A549 (cell line): ENCODE results near the gene SLC6A7. TPM values are rescaled to one million over a fixed set of nuclear protein-coding genes. Genes with fewer than 3 reads are reported as not detected.

Experiments
- ATAC-seq, 2 experiments: fragments of 200-7000 bp in 1 of 2; fragments of >200 bp in 1 of 2; cut with Nextera tagmentation in 1 of 2; cut with Tn5 transposase in 1 of 2; 3 replicates each; pipeline versions ENCODE4 v1.8.0 to v1.9.1; 2018 to 2020; ENCODE audit warnings: mild to moderate bottlenecking in 1 of 2, moderate library complexity in 1 of 2
- CTCF ChIA-PET: fragments of 300-600 bp; sonication (Branson Sonifier 250); formaldehyde crosslinking; extraction: SDS; loops from one replicate; lab custom pipeline; 2021; ENCODE audit warnings: antibody characterized with exemption, inconsistent platforms; lab: Yijun Ruan, JAX
- POLR2A ChIA-PET: fragments of 350-600 bp; formaldehyde crosslinking; extraction: SDS; loops from one replicate; lab custom pipeline; 2021; ENCODE audit warnings: antibody characterized with exemption, inconsistent platforms; lab: Yijun Ruan, JAX
- DNase-seq, 2 experiments: peaks; one replicate each; pipeline versions ENCODE4 v3.0.0 to v3.0.0-alpha.2; 2011 to 2016; ENCODE audit warnings: low read depth in 1 of 2, low spot score in 1 of 2
- FAIRE-seq: peaks from 2 replicates; lab custom pipeline; 2011; peaks lifted over from hg19 to GRCh38; lab: Jason Lieb, UNC
- H3K27ac ChIP-seq, 2 experiments: fragments of >200 bp; sonication (Bioruptor Twin); formaldehyde crosslinking; 3 replicates each; pipeline ENCODE4 v1.5.1; 2016 to 2017
- H3K4me1 ChIP-seq: fragments of >200 bp; sonication (Bioruptor Twin); formaldehyde crosslinking; 3 replicates; pipeline ENCODE4 v1.6.1; 2016
- H3K4me2 ChIP-seq: fragments of >200 bp; sonication (Bioruptor Twin); formaldehyde crosslinking; 3 replicates; pipeline ENCODE4 v1.6.1; 2016
- H3K4me3 ChIP-seq: fragments of >200 bp; sonication (Bioruptor Twin); formaldehyde crosslinking; 3 replicates; pipeline ENCODE4 v1.5.1; 2016
- H3K9me3 ChIP-seq: fragments of >200 bp; sonication (Bioruptor Twin); formaldehyde crosslinking; 3 replicates; pipeline ENCODE4 v1.6.1; 2016
- ATOH8 ChIP-seq: fragments of 250-450 bp; sonication (Bioruptor Pico); IDR thresholded peaks from 2 replicates; pipeline ENCODE4 v1.5.0; 2020; ENCODE audit warnings: low read depth, mild to moderate bottlenecking, moderate library complexity
- CBX8 ChIP-seq: fragments of 200-600 bp; sonication (generic); IDR thresholded peaks from 2 replicates; pipeline ENCODE4 v1.6.1; 2016
- CHD4 ChIP-seq: fragments of 200-600 bp; sonication (generic); IDR thresholded peaks from 2 replicates; pipeline ENCODE4 v1.6.1; 2016; ENCODE audit warnings: antibody characterized with exemption, mild to moderate bottlenecking, borderline replicate concordance
- EHMT2 ChIP-seq: fragments of 200-600 bp; sonication (generic); IDR thresholded peaks from 2 replicates; pipeline ENCODE4 v1.6.1; 2016; ENCODE audit warnings: antibody characterized with exemption, low read depth, mild to moderate bottlenecking, moderate library complexity
- ELK1 ChIP-seq: fragments of 150-350 bp; IDR thresholded peaks from 2 replicates; pipeline ENCODE4 v1.6.1; 2014; ENCODE audit warnings: low read depth, mild to moderate bottlenecking, low read length
- EP300 ChIP-seq, 2 experiments: fragments of >200 bp; sonication (Bioruptor Twin); formaldehyde crosslinking; IDR thresholded peaks; 2 replicates in 1 of 2; 3 replicates in 1 of 2; pipeline ENCODE4 v1.6.1; 2016 to 2017
- ESRRA ChIP-seq: fragments of 150-350 bp; IDR thresholded peaks from 2 replicates; pipeline ENCODE4 v1.6.1; 2014; ENCODE audit warnings: mild to moderate bottlenecking, low read length, borderline replicate concordance
- GATA3 ChIP-seq: IDR thresholded peaks from 2 replicates; pipeline ENCODE4 v1.6.1; 2012; ENCODE audit warnings: borderline replicate concordance
- HDAC2 ChIP-seq: fragments of 200-600 bp; sonication (generic); IDR thresholded peaks from 2 replicates; pipeline ENCODE4 v1.6.1; 2016
- HES2 ChIP-seq: fragments of >200 bp; sonication (Bioruptor Twin); formaldehyde crosslinking; IDR thresholded peaks from 2 replicates; pipeline ENCODE4 v1.6.1; 2016
- HEYL ChIP-seq: fragments of 250-450 bp; sonication (Bioruptor Pico); IDR thresholded peaks from 2 replicates; pipeline ENCODE4 v1.8.0; 2021; ENCODE audit warnings: mild to moderate bottlenecking, moderate library complexity
- HOXB5 ChIP-seq: fragments of 250-450 bp; sonication (Bioruptor Pico); IDR thresholded peaks from 2 replicates; pipeline ENCODE4 v1.5.0; 2020; ENCODE audit warnings: mild to moderate bottlenecking, moderate library complexity
- MAZ ChIP-seq: fragments of 150-350 bp; IDR thresholded peaks from 2 replicates; pipeline ENCODE4 v1.6.1; 2014; ENCODE audit warnings: antibody characterized with exemption, low read depth, low read length, borderline replicate concordance
- NPAS2 ChIP-seq: fragments of 250-450 bp; sonication (Bioruptor Pico); IDR thresholded peaks from 2 replicates; pipeline ENCODE4 v1.8.0; 2022; ENCODE audit warnings: mild to moderate bottlenecking, moderate library complexity, borderline replicate concordance
- PHF8 ChIP-seq: fragments of 200-600 bp; sonication (generic); IDR thresholded peaks from 2 replicates; pipeline ENCODE4 v1.6.1; 2016; ENCODE audit warnings: low read depth, mild to moderate bottlenecking, antibody characterized with exemption, moderate library complexity, borderline replicate concordance
- POLR2AphosphoS2 ChIP-seq: conservative IDR thresholded peaks from 2 replicates; pipeline ENCODE4 v1.6.1; 2012; ENCODE audit warnings: low read length, improper control_type of control experiment, inconsistent platforms
- RARB ChIP-seq: fragments of 250-450 bp; sonication (Bioruptor Pico); IDR thresholded peaks from 2 replicates; pipeline ENCODE4 v1.8.0; 2021; ENCODE audit warnings: mild to moderate bottlenecking, moderate library complexity
- RCOR1 ChIP-seq: fragments of 150-350 bp; IDR thresholded peaks from 2 replicates; pipeline ENCODE4 v1.6.1; 2014; ENCODE audit warnings: antibody characterized with exemption, low read length, low read depth
- RFX5 ChIP-seq: fragments of 450-650 bp; IDR thresholded peaks from 2 replicates; pipeline ENCODE4 v1.7.1; 2014; ENCODE audit warnings: antibody characterized with exemption, mild to moderate bottlenecking, moderate library complexity
- TFCP2L1 ChIP-seq: fragments of 250-450 bp; sonication (Bioruptor Pico); IDR thresholded peaks from 2 replicates; pipeline ENCODE4 v1.5.0; 2021; ENCODE audit warnings: mild to moderate bottlenecking
- ZC3H11A ChIP-seq: fragments of 450-650 bp; IDR thresholded peaks from 2 replicates; pipeline ENCODE4 v1.6.1; 2014; ENCODE audit warnings: antibody characterized with exemption, mild to moderate bottlenecking
- WGBS: methylation state at CpG from one replicate; pipeline ENCODE4 v1.1.6; 2017; ENCODE audit errors: missing lambda C conversion rate; 5-methylcytosine and 5-hydroxymethylcytosine counted together
- polyA plus RNA-seq, 4 experiments: library from polyadenylated mRNA; depleted of rRNA in 3 of 4; stranded (reverse); fragments of >200 nt; fragmentation: RNase III in 1 of 4; extraction: RNeasy Plus Mini Kit Qiagen cat#74134 plus additional on column Dnase treatment in 1 of 4; gene quantifications; 2 replicates in 3 of 4; 3 replicates in 1 of 4; pipeline ENCODE4 v1.2.3, GENCODE V29; 2011 to 2017
- TF ChIP-seq, protein P1 (sequence below): IDR thresholded peaks from 2 replicates; pipeline ENCODE4 v1.6.1; 2012; ENCODE audit warnings: low read depth, borderline replicate concordance
- TF ChIP-seq, protein P2 (sequence below): fragments of >200 bp; sonication (Bioruptor Twin); formaldehyde crosslinking; IDR thresholded peaks from 3 replicates; pipeline ENCODE4 v1.5.1; 2016

Gene SLC6A7
- polyA plus RNA-seq, 2 of the 4 experiments (the other 2 are of a cell fraction), result not detected

DNA sequence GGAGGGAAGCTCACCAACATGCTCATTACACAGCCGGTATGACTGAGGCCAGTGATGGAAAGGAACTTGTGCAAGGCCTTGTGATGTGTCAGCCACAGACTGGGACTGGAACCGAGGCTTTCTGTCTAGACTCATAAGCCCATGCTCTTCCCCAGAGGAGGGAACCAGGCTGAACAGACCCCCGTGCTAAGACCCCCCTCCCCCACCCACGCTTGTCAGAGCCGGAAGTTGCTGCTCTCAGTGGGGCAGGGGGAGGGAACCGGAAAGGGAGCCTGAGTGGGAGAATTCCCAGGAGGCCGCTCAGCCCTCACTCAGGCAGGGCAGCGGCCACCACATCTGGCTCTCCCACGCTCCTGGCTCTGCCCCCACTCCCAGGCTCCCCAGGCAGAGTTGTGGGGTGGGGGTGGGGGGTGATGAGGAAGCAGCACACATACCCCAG, 30.1 kb upstream of the SLC6A7 start:
- no peak for ATAC-seq
- 74% methylated on average over 6 of the region's 9 CpGs for WGBS
- no peak for DNase-seq
- H3K27ac ChIP-seq, result no peak overlapping the region; a peak in 1 of 6 replicates
- POLR2A ChIA-PET, result no interaction called here
- H3K4me1 ChIP-seq, result peaks cover 8% of the 10 kb centered on the region; the same call in 1 of the 3 replicates
- no peak for TF ChIP-seq HEYL (CRISPR knock-in tag)
- TF ChIP-seq PHF8, result no peak
- no peak for TF ChIP-seq ELK1
- TF ChIP-seq, all 56 proteins: peak for 0
- H3K4me3 ChIP-seq, result no peak overlapping the region
- CTCF ChIA-PET, result interaction anchor here (0.8 to 8.8 kb wide), 7 partner anchors 11 to 191 kb away, joined by 3 to 140 read pairs (median 5); partner anchors contain the start of gene ARSI
- no peak for FAIRE-seq
- H3K9me3 ChIP-seq, result no peaks in the 10 kb centered on the region
- no peak overlapping the region for H3K4me2 ChIP-seq

DNA sequence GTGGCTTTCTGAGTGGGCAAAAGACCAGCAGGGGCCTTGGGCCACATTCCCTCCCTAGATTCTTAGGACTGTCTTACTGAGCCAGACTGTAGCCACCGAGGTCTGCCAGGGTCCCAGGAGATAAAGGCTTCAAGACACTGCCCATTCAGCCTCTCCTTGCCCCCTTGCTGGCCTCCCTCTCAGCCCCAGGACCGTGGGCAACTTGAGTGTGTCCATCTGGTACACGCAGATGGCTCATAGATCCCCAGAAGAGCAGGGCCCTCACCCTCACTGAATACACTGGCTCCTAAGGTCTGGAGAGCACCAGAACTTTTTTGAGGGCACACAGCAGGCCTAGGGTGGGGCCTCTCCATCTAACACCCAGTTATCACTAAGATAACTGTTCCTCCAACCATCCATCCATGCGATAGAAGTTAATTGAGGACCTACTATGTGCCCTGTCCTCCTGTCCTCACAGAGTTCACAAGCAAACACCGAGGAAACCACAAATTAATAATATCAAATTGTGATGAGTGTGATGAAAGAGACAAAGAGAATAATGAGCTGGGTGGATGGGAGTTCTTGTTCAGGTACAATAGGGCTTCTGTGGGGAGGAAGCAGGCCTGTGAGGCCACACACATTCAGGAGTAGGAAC, 29.3 kb upstream of the SLC6A7 start:
- Histone ChIP-seq H3K4me3 (no peak overlapping the region), H3K9me3 (no peaks in the 10 kb centered on the region)
- ATAC-seq (peak in 1 of 2 experiments; percentile 4; a peak in 2 of 6 replicates), FAIRE-seq (no peak)
- no peak for TF ChIP-seq GATA3
- TF ChIP-seq NPAS2, result no peak
- no peak for TF ChIP-seq HOXB5
- no peak for TF ChIP-seq RCOR1
- no peak for TF ChIP-seq EHMT2
- no peak for TF ChIP-seq HDAC2
- TF ChIP-seq EP300 (IDR thresholded peaks at IDR 0.05), result no peak
- TF ChIP-seq, all 56 proteins: peak for 0
- H3K27ac ChIP-seq, result peak overlapping the region in 1 of 2 experiments; percentile 79; a peak in 3 of 6 replicates
- CTCF ChIA-PET, result interaction anchor here (0.6 to 8.8 kb wide), 20 partner anchors 9 to 1455 kb away, joined by 3 to 140 read pairs (median 4); partner anchors contain the start of gene ARSI
- H3K4me1 ChIP-seq, result peaks cover 8% of the 10 kb centered on the region; the same call in 1 of the 3 replicates
- POLR2A ChIA-PET, result no interaction called here
- no peak for DNase-seq
- H3K4me2 ChIP-seq, result no peak overlapping the region
- 69% methylated on average over 5 of the region's 5 CpGs for WGBS

DNA sequence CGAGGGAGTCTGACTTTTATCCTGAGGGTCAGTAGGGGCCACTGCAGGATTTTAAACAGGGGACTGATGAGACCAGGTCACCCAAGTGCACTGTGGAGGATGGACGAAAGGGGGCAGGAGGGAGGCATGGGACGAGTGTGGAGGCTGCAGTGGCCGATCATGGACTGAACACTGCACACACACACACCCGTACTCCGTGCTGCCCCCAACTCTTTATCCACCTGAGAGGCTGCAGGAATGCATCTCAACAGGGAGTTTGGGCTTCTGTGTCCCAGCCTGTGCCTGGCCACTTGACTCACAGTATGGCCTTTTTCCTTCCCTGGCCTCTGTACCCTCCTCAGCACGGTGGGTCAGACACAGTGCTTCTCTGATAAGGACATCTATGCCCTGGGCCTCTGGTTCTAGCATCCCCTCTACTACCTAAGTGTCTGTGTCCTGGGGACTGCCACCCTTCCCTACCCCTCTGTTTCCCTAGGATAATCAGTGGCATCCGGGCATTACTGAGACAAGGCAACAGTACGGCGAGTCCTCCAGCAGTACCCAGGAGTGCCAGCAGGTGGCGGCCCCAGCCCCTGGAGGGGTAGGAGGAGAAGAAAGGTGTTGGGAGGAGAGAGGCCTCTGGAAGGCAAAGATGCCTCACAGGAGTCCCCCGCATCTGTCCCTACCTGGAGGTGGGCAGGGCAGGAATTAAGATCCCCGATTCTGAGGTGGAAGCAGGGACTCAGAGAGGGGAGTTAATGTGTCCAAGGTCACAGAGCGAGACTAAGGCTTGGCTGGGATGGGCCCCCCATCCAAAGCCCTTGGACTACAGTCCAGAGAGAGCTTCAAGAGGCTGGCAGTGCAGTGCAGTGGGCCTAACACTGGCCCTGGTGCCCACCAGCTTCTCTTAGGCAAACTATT, 28.4 kb upstream of the SLC6A7 start:
- no peaks in the 10 kb centered on the region for H3K9me3 ChIP-seq
- CTCF ChIA-PET, result interaction anchor here (0.7 to 8.8 kb wide), 42 partner anchors 8 to 331 kb away, joined by 3 to 140 read pairs (median 4); no protein-coding TSS in a partner anchor
- peak; percentile 18 for FAIRE-seq
- DNase-seq, result peak; percentile 82 to 92
- peak overlapping the region; percentile 85 for H3K4me2 ChIP-seq
- ATAC-seq, result peak; percentile 89 to 95
- H3K4me1 ChIP-seq, result peaks cover 8% of the 10 kb centered on the region; the same call in 1 of the 3 replicates
- WGBS, result 11% methylated on average over 14 of the region's 14 CpGs
- H3K27ac ChIP-seq, result peak overlapping the region; percentile 75 to 79
- H3K4me3 ChIP-seq, result peak overlapping the region; percentile 37
- POLR2A ChIA-PET, result no interaction called here
- TF ChIP-seq GATA3 (no peak), ESRRA (no peak), RFX5 (no peak), HES2 (no peak), ATOH8 (CRISPR knock-in tag) (no peak), ZC3H11A (no peak), POLR2AphosphoS2 (no peak), MAZ (0 out of 2 replicates have a peak, but pooled peaks have one; percentile 41), CBX8 (no peak), RARB (CRISPR knock-in tag) (no peak), RCOR1 (no peak), ELK1 (no peak), CHD4 (no peak), TFCP2L1 (no peak), HOXB5 (no peak)
- TF ChIP-seq, protein P1, sequence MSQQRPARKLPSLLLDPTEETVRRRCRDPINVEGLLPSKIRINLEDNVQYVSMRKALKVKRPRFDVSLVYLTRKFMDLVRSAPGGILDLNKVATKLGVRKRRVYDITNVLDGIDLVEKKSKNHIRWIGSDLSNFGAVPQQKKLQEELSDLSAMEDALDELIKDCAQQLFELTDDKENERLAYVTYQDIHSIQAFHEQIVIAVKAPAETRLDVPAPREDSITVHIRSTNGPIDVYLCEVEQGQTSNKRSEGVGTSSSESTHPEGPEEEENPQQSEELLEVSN, result no peak
- TF ChIP-seq, protein P2, sequence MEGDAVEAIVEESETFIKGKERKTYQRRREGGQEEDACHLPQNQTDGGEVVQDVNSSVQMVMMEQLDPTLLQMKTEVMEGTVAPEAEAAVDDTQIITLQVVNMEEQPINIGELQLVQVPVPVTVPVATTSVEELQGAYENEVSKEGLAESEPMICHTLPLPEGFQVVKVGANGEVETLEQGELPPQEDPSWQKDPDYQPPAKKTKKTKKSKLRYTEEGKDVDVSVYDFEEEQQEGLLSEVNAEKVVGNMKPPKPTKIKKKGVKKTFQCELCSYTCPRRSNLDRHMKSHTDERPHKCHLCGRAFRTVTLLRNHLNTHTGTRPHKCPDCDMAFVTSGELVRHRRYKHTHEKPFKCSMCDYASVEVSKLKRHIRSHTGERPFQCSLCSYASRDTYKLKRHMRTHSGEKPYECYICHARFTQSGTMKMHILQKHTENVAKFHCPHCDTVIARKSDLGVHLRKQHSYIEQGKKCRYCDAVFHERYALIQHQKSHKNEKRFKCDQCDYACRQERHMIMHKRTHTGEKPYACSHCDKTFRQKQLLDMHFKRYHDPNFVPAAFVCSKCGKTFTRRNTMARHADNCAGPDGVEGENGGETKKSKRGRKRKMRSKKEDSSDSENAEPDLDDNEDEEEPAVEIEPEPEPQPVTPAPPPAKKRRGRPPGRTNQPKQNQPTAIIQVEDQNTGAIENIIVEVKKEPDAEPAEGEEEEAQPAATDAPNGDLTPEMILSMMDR, result peak; percentile 67
